Activated T-cell treated with anti-CD3 and anti-CD28 coated beads, Interleukin-2, amount 50 U/mL, for 72 hours (primary cell): ENCODE data around the gene AIPL1. TPM values are rescaled to one million over a fixed set of nuclear protein-coding genes. Genes with fewer than 3 reads are reported as not detected.
A peak's percentile ranks its signal among the peaks of the same experiment; 100 is the strongest.

Source experiments
- ATAC-seq, 2 donors: fragments of 150-1000 bp; cut with Tn5 transposase; replicated peaks in 1 of 2; 2 replicates each; pipeline ENCODE4 v1.10.0; 2021; ENCODE audit warnings: moderate library complexity in 2 of 2, mild to moderate bottlenecking in 1 of 2
- DNase-seq, 2 donors: peaks; one replicate each; pipeline ENCODE4 v3.0.0; 2021 to 2022; ENCODE audit warnings: mixed read lengths in 1 of 2
- H3K27ac Mint-ChIP-seq: one replicate; pipeline ENCODE4 v1.8.0; 2022; ENCODE audit warnings: mild to moderate bottlenecking, moderate library complexity, mixed read lengths
- H3K27me3 Mint-ChIP-seq: one replicate; pipeline ENCODE4 v1.8.0; 2022; ENCODE audit warnings: low read depth, mixed read lengths
- H3K36me3 Mint-ChIP-seq, 2 donors: one replicate each; pipeline ENCODE4 v1.8.0; 2022; ENCODE audit warnings: mixed read lengths in 2 of 2, mild to moderate bottlenecking in 1 of 2; ENCODE audit not compliant: insufficient read depth in 2 of 2
- H3K4me1 Mint-ChIP-seq: one replicate; pipeline ENCODE4 v1.8.0; 2022; ENCODE audit warnings: low read depth, mixed read lengths
- H3K4me3 Mint-ChIP-seq, 2 donors: one replicate each; pipeline ENCODE4 v1.8.0; 2022; ENCODE audit warnings: mild to moderate bottlenecking in 2 of 2, mixed read lengths in 2 of 2, moderate library complexity in 2 of 2
- H3K9me3 Mint-ChIP-seq, 2 donors: one replicate each; pipeline ENCODE4 v1.8.0; 2022; ENCODE audit warnings: mixed read lengths in 2 of 2
- total RNA-seq, 2 donors: library from RNA; stranded (reverse); gene quantifications; one replicate each; pipeline ENCODE4 v1.2.3, GENCODE V29; 2022

AIPL1 gene
- total RNA-seq, 2 donors from 2014 or later, result not detected

DNA sequence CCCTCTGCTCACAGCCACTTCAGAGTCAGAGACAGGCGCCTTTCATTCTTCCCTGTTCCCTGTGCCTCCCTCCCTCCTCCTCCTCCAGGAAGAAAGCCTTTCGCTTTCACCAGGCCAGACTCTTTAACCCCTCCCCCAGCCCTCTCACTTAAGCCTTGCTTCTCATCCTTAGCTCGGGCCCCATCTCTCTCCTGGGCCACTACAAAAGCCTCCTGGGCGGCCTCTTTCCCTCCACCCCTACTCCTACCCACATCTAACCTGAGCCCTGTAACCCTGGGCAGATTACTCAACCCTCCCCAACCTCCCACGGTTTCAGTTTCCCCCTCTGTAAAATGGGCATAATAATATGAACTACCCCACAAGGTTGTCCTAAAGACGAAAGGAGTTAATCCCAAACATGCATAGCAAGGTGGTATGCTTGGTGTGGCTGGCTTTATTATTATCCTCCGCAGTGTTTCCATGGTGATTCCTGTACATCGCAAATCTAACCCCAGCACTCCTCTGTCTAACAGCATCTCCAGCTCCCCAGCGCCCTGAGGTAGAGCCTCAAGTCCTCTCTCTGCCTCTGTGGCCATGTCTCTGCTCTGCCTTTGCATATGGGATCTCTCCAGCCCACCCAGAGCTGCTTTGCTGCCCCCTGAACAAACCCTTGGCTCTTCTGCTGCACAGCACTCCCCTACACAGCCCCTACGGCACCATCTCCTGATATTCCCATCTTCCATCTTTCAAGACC lies 27.0 kb upstream of the AIPL1 start:
- no peaks in the 10 kb centered on the region for H3K9me3 Mint-ChIP-seq
- ATAC-seq (peak; percentile 63 to 83), DNase-seq (peak in 1 of 2 donors; percentile 36)
- H3K27me3 Mint-ChIP-seq, result peaks cover 10% of the 10 kb centered on the region
- H3K4me1 Mint-ChIP-seq, result peaks cover 21% of the 10 kb centered on the region
- no peak overlapping the region for H3K4me3 Mint-ChIP-seq
- H3K36me3 Mint-ChIP-seq, result no peaks in the 10 kb centered on the region
- H3K27ac Mint-ChIP-seq, result no peak overlapping the region

DNA sequence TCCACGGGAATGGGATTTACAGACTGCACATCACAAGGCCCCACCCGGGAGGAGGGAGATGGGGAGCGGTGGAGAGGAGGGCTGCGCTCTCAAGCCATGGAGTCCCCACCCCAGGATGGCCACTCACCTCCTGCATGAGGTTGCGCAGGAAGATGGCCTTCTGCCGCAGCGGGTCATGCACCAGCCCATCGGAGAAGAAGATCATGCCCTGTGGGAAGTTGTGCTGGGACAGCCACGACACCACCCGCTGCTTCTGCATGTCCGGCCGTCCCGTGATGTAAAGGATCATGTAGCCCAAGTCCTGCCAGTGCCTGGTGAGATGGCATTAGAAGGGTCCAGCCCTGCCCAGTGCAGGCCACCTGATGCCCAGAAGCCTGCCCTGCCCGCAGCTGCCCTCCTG lies 26.3 kb upstream of the AIPL1 start:
- no peak for DNase-seq
- no peaks in the 10 kb centered on the region for H3K36me3 Mint-ChIP-seq
- H3K9me3 Mint-ChIP-seq, result no peaks in the 10 kb centered on the region
- H3K27me3 Mint-ChIP-seq, result peaks cover 9% of the 10 kb centered on the region
- H3K27ac Mint-ChIP-seq, result no peak overlapping the region
- ATAC-seq, result no peak
- no peak overlapping the region for H3K4me3 Mint-ChIP-seq
- H3K4me1 Mint-ChIP-seq, result peaks cover 25% of the 10 kb centered on the region

DNA sequence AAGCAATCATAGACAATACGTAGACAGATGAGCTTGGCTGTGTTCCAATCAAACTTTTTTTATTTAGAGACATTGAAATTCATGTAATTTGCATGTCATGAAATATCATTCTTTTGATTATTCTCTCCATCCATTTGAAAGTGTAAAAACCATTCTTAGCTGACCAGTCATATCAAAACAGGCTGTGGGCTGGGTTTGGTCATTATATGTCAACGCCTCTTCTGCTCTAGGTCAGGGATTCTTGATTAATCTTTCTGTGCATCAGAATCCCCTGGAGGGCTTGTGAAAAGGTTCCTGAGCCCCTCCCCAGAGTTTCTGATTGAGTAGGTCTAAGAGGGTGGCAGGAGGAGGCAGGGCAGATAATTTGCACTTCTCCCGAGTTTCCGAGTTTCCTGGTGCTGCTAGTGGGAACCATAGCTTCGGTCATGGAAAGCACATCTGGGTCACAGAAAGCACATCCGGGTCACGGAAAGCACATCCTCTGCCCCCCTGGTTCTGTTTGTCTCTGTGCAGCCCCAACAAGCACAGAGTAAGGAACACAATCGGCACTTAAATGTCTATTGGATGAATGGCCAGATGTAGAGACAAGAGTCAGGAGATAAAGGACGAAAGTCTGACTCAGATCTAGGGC lies 25.7 kb upstream of the AIPL1 start:
- DNase-seq (no peak), ATAC-seq (peak in 1 of 2 donors; percentile 32)
- Mint-ChIP-seq H3K9me3 (no peaks in the 10 kb centered on the region), H3K4me3 (no peak overlapping the region), H3K27ac (no peak overlapping the region), H3K36me3 (no peaks in the 10 kb centered on the region), H3K4me1 (peaks cover 25% of the 10 kb centered on the region), H3K27me3 (peaks cover 3% of the 10 kb centered on the region)

DNA sequence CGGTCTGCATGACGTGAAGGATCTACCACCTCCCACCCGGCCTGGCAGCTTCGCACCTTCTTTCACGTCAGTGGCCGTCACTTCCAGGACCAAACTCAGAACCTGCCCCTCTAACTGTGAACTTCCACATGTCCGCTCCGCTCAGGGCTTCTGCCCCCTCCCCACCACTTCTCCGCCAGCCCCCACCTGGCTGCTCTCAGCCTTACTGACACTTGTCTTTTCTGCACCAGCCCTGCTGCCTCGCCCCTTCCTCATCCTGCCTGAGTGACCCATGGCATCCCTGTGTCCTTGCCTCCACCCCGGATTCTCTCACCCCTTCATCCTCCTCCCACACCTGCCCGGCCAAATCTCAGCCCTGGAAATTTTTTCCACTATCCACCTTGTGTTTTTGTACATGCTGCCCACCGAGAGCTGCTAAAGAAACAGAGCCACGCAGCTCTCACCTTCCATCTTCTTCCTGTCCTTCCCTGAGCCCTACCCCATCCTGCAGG lies 23.6 kb upstream of the AIPL1 start:
- H3K27ac Mint-ChIP-seq, result no peak overlapping the region
- H3K36me3 Mint-ChIP-seq, result no peaks in the 10 kb centered on the region
- DNase-seq (no peak), ATAC-seq (no peak)
- no peaks in the 10 kb centered on the region for H3K9me3 Mint-ChIP-seq
- peaks cover 25% of the 10 kb centered on the region for H3K4me1 Mint-ChIP-seq
- H3K4me3 Mint-ChIP-seq, result no peak overlapping the region
- H3K27me3 Mint-ChIP-seq, result no peaks in the 10 kb centered on the region

- H3K4me1 Mint-ChIP-seq, result peaks cover 25% of the 10 kb centered on the region
- no peaks in the 10 kb centered on the region for H3K27me3 Mint-ChIP-seq
- no peak for ATAC-seq
- no peak overlapping the region for H3K4me3 Mint-ChIP-seq
- no peak for DNase-seq
- no peaks in the 10 kb centered on the region for H3K36me3 Mint-ChIP-seq
- H3K9me3 Mint-ChIP-seq, result no peaks in the 10 kb centered on the region
- no peak overlapping the region for H3K27ac Mint-ChIP-seq
Measured at GRCh38 chr17:6457688-6458459, 23.0 kb upstream of the AIPL1 start.

DNA sequence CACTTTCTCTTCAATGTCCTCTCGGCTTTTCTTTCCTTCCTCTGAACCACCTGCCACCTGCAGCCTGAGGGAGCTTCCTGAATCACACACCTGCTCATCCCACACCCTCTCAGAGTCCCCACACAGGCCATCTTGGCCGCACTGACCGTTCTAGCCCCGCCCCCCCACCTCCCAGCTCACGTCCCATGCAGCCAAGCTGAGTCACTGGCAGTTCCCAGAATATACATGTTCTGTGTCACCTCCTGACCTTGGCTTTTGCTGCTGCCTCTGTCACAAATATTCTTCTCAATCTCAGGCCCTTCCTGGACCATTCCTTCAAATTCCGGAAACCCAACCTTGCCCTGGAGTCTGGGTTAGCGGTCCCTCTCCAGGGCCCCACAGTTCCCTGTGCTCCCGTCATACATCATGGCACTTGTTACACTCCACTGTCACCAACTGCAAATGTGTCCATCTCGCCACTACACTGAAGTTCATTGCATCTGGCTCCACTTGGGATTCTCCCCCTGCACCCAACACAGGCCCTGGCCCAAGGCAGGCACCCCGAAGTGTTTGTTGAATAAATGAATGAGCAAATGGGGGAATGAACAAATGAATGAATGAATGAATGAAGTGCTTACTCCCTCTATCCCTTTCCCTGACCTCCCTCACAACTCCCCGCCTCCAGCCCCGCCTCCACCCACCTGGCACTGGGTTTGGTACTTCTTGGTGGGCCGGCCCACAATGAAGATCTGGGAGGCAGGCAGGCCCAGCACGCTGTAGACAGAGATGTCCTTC lies 22.2 kb upstream of the AIPL1 start:
- Mint-ChIP-seq H3K27ac (no peak overlapping the region), H3K36me3 (no peaks in the 10 kb centered on the region), H3K4me1 (peaks cover 19% of the 10 kb centered on the region), H3K27me3 (no peaks in the 10 kb centered on the region), H3K9me3 (no peaks in the 10 kb centered on the region), H3K4me3 (no peak overlapping the region)
- DNase-seq, result no peak
- no peak for ATAC-seq

DNA sequence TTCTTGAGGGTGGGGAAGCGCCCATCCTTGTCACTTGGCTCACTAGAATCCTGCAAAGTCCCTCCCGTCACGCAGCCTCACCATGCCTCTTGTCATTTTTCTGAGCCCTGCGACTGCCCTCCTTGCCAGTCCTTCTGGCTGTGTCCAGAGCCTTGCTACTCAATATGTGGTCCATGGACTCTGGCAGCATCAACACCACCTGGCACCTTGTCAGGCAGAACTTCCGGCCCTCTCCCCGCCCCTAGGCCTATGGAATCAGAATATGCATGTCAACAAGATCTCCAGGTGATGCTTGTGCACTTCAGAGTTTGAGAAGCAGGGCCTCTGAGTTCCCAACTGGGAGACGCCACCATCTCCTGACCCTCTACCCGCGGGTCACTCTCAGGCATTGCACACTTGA lies 21.4 kb upstream of the AIPL1 start:
- Mint-ChIP-seq H3K4me3 (peak overlapping the region in 1 of 2 donors; percentile 19), H3K9me3 (no peaks in the 10 kb centered on the region), H3K36me3 (no peaks in the 10 kb centered on the region), H3K4me1 (peaks cover 11% of the 10 kb centered on the region), H3K27ac (no peak overlapping the region), H3K27me3 (no peaks in the 10 kb centered on the region)
- no peak for DNase-seq
- ATAC-seq, result no peak

GRCh38 chr17:6455321-6455705 lies 20.4 kb upstream of the AIPL1 start:
- Mint-ChIP-seq H3K36me3 (no peaks in the 10 kb centered on the region), H3K4me3 (peak overlapping the region in 1 of 2 donors; percentile 57), H3K4me1 (peaks cover 8% of the 10 kb centered on the region), H3K9me3 (no peaks in the 10 kb centered on the region), H3K27me3 (no peaks in the 10 kb centered on the region), H3K27ac (no peak overlapping the region)
- ATAC-seq (peak; percentile 82 to 83), DNase-seq (peak; percentile 38 to 42)

DNA sequence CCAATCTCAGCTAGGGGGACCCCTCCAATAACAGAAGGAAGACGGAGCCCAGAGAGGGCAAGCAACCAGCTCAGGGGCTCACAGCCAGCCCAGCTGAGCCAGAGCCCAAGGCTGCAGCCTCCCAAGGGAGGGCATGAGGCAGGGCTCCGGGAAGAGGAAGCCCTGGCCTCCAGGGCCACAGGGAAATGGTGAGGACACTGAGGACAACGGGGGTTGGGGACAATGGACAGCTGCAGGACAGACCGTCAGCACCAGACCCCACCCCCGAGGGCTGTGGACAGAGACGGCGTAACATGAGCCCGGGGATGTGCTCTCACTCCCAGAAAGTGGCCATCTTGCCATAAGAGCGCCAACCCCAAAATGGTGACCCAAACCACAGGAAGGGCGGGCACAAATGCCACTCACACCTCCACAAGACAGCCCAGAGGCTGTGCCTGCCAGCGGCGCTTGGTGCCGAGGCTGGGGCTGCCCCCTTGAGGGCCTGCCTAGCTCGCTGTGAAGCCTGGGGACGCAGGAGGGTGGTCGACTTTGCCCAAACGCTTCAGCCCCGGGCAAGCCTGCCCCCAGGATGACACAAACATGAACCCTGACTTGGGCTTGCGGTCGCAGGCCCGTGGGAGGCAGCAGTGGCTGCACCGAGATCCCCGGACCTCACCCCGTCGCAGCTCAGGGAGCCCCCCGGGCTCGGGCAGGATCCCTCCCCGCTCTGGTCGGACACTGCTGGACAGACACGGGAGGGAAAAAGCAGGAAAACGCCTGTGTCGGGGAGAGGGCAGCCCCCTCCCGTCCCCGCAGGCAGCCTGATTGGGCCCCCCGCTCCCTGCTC lies 19.8 kb upstream of the AIPL1 start:
- Mint-ChIP-seq H3K27ac (no peak overlapping the region), H3K4me1 (peaks cover 8% of the 10 kb centered on the region)

GRCh38 chr17:6453279-6454024 lies 18.5 kb upstream of the AIPL1 start:
- Mint-ChIP-seq H3K36me3 (no peaks in the 10 kb centered on the region), H3K4me3 (no peak overlapping the region), H3K4me1 (peaks cover 8% of the 10 kb centered on the region), H3K27me3 (no peaks in the 10 kb centered on the region), H3K27ac (no peak overlapping the region), H3K9me3 (no peaks in the 10 kb centered on the region)
- ATAC-seq (no peak), DNase-seq (no peak)

More for the DNA sequence above, 19.8 kb upstream of the AIPL1 start:
- DNase-seq (no peak), ATAC-seq (peak in 1 of 2 donors; percentile 8)
- H3K27me3 Mint-ChIP-seq, result no peaks in the 10 kb centered on the region
- H3K36me3 Mint-ChIP-seq, result no peaks in the 10 kb centered on the region
- H3K9me3 Mint-ChIP-seq, result no peaks in the 10 kb centered on the region
- peak overlapping the region in 1 of 2 donors; percentile 29 for H3K4me3 Mint-ChIP-seq

DNA sequence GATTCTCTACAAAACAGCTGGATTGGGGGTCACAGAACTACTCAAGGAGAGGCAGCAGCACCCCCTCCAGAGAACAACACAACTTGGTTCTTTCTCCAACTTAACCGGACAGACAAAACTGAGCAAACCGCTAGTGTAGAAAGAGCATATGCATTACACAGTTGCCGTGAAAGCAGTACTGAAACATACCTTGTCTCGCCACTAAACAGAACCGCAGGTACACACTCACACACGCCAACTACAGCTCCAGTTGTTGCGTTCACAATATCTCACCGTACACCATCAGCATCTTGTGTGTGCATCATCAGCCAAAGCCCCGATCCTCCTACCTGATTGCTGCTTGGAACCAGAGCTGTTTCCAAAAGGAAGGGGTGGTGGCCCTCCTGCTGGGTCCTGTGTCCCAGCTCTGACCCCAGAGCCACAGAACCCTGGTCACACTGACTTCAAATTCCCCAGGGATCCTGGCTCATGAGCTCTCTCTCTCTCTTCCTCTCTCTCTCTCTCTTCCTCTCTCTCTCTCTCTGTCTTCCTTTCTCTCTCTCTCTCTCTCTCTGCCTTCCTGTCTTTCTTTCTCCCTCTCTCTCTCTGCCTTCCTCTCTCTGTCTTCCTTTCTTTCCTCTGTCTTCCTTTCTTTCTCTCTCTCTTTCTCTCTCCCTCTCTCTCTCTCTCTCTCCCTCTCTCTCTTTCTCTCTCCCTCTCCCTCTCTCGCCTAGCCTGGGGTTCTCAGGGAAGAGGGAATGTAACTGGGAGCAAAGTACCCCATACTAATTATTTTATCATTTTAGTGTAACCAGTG lies 17.7 kb upstream of the AIPL1 start:
- no peak for ATAC-seq
- H3K4me3 Mint-ChIP-seq, result no peak overlapping the region
- peaks cover 8% of the 10 kb centered on the region for H3K4me1 Mint-ChIP-seq
- no peaks in the 10 kb centered on the region for H3K9me3 Mint-ChIP-seq
- no peak for DNase-seq
- H3K36me3 Mint-ChIP-seq, result no peaks in the 10 kb centered on the region
- no peak overlapping the region for H3K27ac Mint-ChIP-seq
- no peaks in the 10 kb centered on the region for H3K27me3 Mint-ChIP-seq
